ENCODE results near the gene MTA2.

DNA sequence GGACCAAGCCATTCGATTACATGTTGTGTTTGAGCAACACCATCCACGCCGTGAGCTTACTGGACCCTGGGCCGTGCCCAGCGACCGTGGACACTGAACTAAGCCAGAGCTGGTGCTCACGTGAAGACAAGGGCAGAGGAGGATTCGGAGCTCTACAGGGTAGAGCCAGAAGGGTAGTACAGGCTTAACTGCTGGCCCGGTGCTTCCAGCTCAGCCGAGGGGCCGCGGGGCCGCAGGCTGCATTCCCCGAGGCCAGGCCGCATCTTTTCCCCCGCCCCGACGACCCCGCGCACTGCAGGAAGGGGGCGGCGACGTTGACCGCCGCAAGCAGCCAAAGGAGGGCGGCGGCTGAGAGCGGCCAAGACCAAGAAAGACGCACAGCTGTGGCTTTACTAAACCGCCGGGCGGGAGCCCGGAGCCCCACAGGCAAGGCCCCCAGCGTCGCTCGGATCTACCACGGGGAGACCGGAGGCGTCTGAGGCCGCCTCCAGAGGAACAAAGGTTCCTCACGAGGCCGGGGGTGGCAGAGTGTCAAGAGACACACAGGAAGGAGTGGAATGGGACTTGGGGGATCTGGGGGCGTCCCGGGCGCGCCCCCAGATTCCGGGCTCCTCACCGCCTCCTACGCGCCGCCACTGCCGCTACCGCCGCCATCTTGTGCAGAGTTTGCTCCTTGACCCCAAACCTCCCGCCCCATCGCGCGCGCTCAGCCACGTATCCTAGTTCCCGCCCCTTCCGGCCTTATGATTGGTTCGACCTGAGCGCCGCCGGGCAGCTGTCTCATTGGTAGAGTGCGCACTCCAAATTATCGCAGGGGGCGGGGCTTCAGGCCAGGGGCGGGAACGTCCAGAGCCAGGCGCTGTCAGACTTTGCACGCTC is 44.5 kb upstream of the MTA2 start, which contains the start of gene GANAB:
- TF ChIP-seq, protein P1, sequence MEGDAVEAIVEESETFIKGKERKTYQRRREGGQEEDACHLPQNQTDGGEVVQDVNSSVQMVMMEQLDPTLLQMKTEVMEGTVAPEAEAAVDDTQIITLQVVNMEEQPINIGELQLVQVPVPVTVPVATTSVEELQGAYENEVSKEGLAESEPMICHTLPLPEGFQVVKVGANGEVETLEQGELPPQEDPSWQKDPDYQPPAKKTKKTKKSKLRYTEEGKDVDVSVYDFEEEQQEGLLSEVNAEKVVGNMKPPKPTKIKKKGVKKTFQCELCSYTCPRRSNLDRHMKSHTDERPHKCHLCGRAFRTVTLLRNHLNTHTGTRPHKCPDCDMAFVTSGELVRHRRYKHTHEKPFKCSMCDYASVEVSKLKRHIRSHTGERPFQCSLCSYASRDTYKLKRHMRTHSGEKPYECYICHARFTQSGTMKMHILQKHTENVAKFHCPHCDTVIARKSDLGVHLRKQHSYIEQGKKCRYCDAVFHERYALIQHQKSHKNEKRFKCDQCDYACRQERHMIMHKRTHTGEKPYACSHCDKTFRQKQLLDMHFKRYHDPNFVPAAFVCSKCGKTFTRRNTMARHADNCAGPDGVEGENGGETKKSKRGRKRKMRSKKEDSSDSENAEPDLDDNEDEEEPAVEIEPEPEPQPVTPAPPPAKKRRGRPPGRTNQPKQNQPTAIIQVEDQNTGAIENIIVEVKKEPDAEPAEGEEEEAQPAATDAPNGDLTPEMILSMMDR (IDR thresholded peaks at IDR 0.05), result no peak
- TF ChIP-seq POLR2A (IDR thresholded peaks at IDR 0.05), result peak; percentile 75
